Muscle layer of colon (tissue), 2 donors: Measurements from ENCODE around the gene TMCO4.

ENCODE experiments used
- H3K27ac ChIP-seq: one replicate; pipeline ENCODE4 v1.7.0; 2013; ENCODE audit warnings: low read depth, mild to moderate bottlenecking, low read length, moderate library complexity
- H3K27me3 ChIP-seq, 2 donors: one replicate each; pipeline ENCODE4 v1.7.0; 2013; ENCODE audit warnings: low read length in 2 of 2, mild to moderate bottlenecking in 2 of 2; ENCODE audit not compliant: insufficient read depth in 2 of 2, control insufficient read depth in 1 of 2
- H3K36me3 ChIP-seq: one replicate; pipeline ENCODE4 v1.7.0; 2013; ENCODE audit warnings: mild to moderate bottlenecking, low read length; ENCODE audit not compliant: insufficient read depth
- H3K4me1 ChIP-seq: one replicate; pipeline ENCODE4 v1.7.0; 2013; ENCODE audit warnings: mild to moderate bottlenecking, low read length; ENCODE audit not compliant: insufficient read depth
- H3K4me3 ChIP-seq, 2 donors: one replicate each; pipeline ENCODE4 v1.7.0; 2013; ENCODE audit warnings: low read length in 2 of 2, low read depth in 1 of 2, mild to moderate bottlenecking in 1 of 2, moderate library complexity in 1 of 2
- H3K9ac ChIP-seq: one replicate; pipeline ENCODE4 v1.7.0; 2013; ENCODE audit warnings: low read length
- H3K9me3 ChIP-seq: one replicate; pipeline ENCODE4 v1.7.0; 2013; ENCODE audit warnings: mild to moderate bottlenecking, low read length
- donor health status: abdominal sarcoma.
- donor health status: Adenocarcinoma of cecum.

TMCO4 gene

GRCh38 chr1:19739628-19740027 is 60.1 kb downstream of the TMCO4 start:
- Histone ChIP-seq H3K27me3 (no peaks in the 10 kb centered on the region), H3K4me1 (peaks cover 30% of the 10 kb centered on the region), H3K9me3 (no peaks in the 10 kb centered on the region), H3K27ac (no peak overlapping the region), H3K36me3 (peaks cover 22% of the 10 kb centered on the region), H3K4me3 (no peak overlapping the region), H3K9ac (no peak overlapping the region)

GRCh38 chr1:19738669-19739068 is 61.0 kb downstream of the TMCO4 start:
- no peaks in the 10 kb centered on the region for H3K9me3 ChIP-seq
- peaks cover 14% of the 10 kb centered on the region for H3K36me3 ChIP-seq
- H3K4me1 ChIP-seq = peaks cover 34% of the 10 kb centered on the region
- H3K27ac ChIP-seq = no peak overlapping the region
- no peak overlapping the region for H3K4me3 ChIP-seq
- H3K27me3 ChIP-seq = no peaks in the 10 kb centered on the region
- no peak overlapping the region for H3K9ac ChIP-seq

GRCh38 chr1:19738076-19738475 is 61.6 kb downstream of the TMCO4 start:
- no peak overlapping the region for H3K27ac ChIP-seq
- H3K9ac ChIP-seq = no peak overlapping the region
- no peaks in the 10 kb centered on the region for H3K9me3 ChIP-seq
- H3K36me3 ChIP-seq = peaks cover 11% of the 10 kb centered on the region
- no peak overlapping the region for H3K4me3 ChIP-seq
- H3K4me1 ChIP-seq = peaks cover 34% of the 10 kb centered on the region
- H3K27me3 ChIP-seq = no peaks in the 10 kb centered on the region

- Histone ChIP-seq H3K27ac (no peak overlapping the region), H3K4me1 (peaks cover 34% of the 10 kb centered on the region), H3K27me3 (no peaks in the 10 kb centered on the region), H3K9ac (no peak overlapping the region), H3K36me3 (peaks cover 7% of the 10 kb centered on the region), H3K4me3 (no peak overlapping the region), H3K9me3 (no peaks in the 10 kb centered on the region)
Observed at GRCh38 chr1:19737104-19737825, 62.5 kb downstream of the TMCO4 start.

- H3K4me3 ChIP-seq = peak overlapping the region in 1 of 2 donors; percentile 3
- peaks cover 47% of the 10 kb centered on the region for H3K4me1 ChIP-seq
- peak overlapping the region; percentile 60 for H3K27ac ChIP-seq
- H3K36me3 ChIP-seq = peaks cover 5% of the 10 kb centered on the region
- H3K9ac ChIP-seq = no peak overlapping the region
- no peaks in the 10 kb centered on the region for H3K9me3 ChIP-seq
- H3K27me3 ChIP-seq = no peaks in the 10 kb centered on the region
Observed at GRCh38 chr1:19735440-19736127, 64.1 kb downstream of the TMCO4 start.

GRCh38 chr1:19734472-19734999 is 65.2 kb downstream of the TMCO4 start:
- H3K36me3 ChIP-seq = peaks cover 3% of the 10 kb centered on the region
- no peak overlapping the region for H3K27ac ChIP-seq
- H3K9ac ChIP-seq = no peak overlapping the region
- H3K4me3 ChIP-seq = no peak overlapping the region
- H3K27me3 ChIP-seq = no peaks in the 10 kb centered on the region
- H3K4me1 ChIP-seq = peaks cover 47% of the 10 kb centered on the region
- peaks cover 3% of the 10 kb centered on the region for H3K9me3 ChIP-seq

- no peak overlapping the region for H3K27ac ChIP-seq
- H3K9ac ChIP-seq = no peak overlapping the region
- no peaks in the 10 kb centered on the region for H3K36me3 ChIP-seq
- no peak overlapping the region for H3K4me3 ChIP-seq
- no peaks in the 10 kb centered on the region for H3K27me3 ChIP-seq
- H3K4me1 ChIP-seq = peaks cover 47% of the 10 kb centered on the region
- H3K9me3 ChIP-seq = peaks cover 3% of the 10 kb centered on the region
Observed at GRCh38 chr1:19734056-19734455, 65.7 kb downstream of the TMCO4 start.

GRCh38 chr1:19733615-19734014 is 66.1 kb downstream of the TMCO4 start:
- Histone ChIP-seq H3K9ac (no peak overlapping the region), H3K27ac (no peak overlapping the region), H3K9me3 (peaks cover 3% of the 10 kb centered on the region), H3K36me3 (no peaks in the 10 kb centered on the region), H3K4me3 (no peak overlapping the region), H3K27me3 (no peaks in the 10 kb centered on the region), H3K4me1 (peaks cover 47% of the 10 kb centered on the region)

GRCh38 chr1:19731311-19731821 is 68.3 kb downstream of the TMCO4 start:
- peaks cover 3% of the 10 kb centered on the region for H3K9me3 ChIP-seq
- peak overlapping the region; percentile 66 for H3K27ac ChIP-seq
- no peak overlapping the region for H3K9ac ChIP-seq
- H3K4me1 ChIP-seq = peaks cover 32% of the 10 kb centered on the region
- H3K36me3 ChIP-seq = peaks cover 6% of the 10 kb centered on the region
- H3K27me3 ChIP-seq = no peaks in the 10 kb centered on the region
- no peak overlapping the region for H3K4me3 ChIP-seq

GRCh38 chr1:19730793-19731192 is 68.9 kb downstream of the TMCO4 start:
- Histone ChIP-seq H3K27me3 (no peaks in the 10 kb centered on the region), H3K27ac (no peak overlapping the region), H3K4me1 (peaks cover 28% of the 10 kb centered on the region), H3K4me3 (no peak overlapping the region), H3K9ac (no peak overlapping the region), H3K9me3 (peaks cover 3% of the 10 kb centered on the region), H3K36me3 (peaks cover 9% of the 10 kb centered on the region)

- peaks cover 24% of the 10 kb centered on the region for H3K4me1 ChIP-seq
- H3K36me3 ChIP-seq = peaks cover 10% of the 10 kb centered on the region
- H3K4me3 ChIP-seq = no peak overlapping the region
- H3K9ac ChIP-seq = no peak overlapping the region
- H3K9me3 ChIP-seq = peaks cover 3% of the 10 kb centered on the region
- H3K27ac ChIP-seq = no peak overlapping the region
- no peaks in the 10 kb centered on the region for H3K27me3 ChIP-seq
Observed at GRCh38 chr1:19730232-19730631, 69.5 kb downstream of the TMCO4 start.
